GM12878 (cell line): ENCODE data around the gene NAGK. TPM values are rescaled to one million over a fixed set of nuclear protein-coding genes. Genes with fewer than 3 reads are reported as not detected.

ENCODE experiments used
- CBFB ChIP-seq: IDR thresholded peaks from 2 replicates; pipeline ENCODE4 v1.6.1; 2016; ENCODE audit warnings: antibody characterized with exemption, low read depth
- CEBPB ChIP-seq, 2 experiments: fragments of 150-350 bp in 1 of 2; IDR thresholded peaks; 2 replicates each; pipeline ENCODE4 v1.6.1; 2012 to 2014; ENCODE audit warnings: low read depth in 2 of 2, low read length in 2 of 2, borderline replicate concordance in 1 of 2, inconsistent platforms in 1 of 2
- HCFC1 ChIP-seq: fragments of 150-350 bp; IDR thresholded peaks from 2 replicates; pipeline ENCODE4 v1.6.1; 2014; ENCODE audit warnings: low read length
- NFIC ChIP-seq: IDR thresholded peaks from 2 replicates; pipeline ENCODE4 v1.6.1; 2012; ENCODE audit warnings: low read depth, mild to moderate bottlenecking, inconsistent platforms, low read length, moderate library complexity
- NFXL1 ChIP-seq: fragments of 450-650 bp; IDR thresholded peaks from 2 replicates; pipeline ENCODE4 v1.6.1; 2017; ENCODE audit warnings: antibody characterized with exemption, mild to moderate bottlenecking, borderline replicate concordance
- NR2C1 ChIP-seq: fragments of 450-650 bp; IDR thresholded peaks from 2 replicates; pipeline ENCODE4 v1.6.1; 2017; ENCODE audit warnings: antibody characterized with exemption, mild to moderate bottlenecking, moderate library complexity
- POLR2AphosphoS2 ChIP-seq: IDR thresholded peaks from 2 replicates; pipeline ENCODE4 v1.6.1; 2011; ENCODE audit warnings: low read depth, mild to moderate bottlenecking, low read length, improper control_type of control experiment, moderate library complexity
- RCOR1 ChIP-seq: conservative IDR thresholded peaks from 2 replicates; pipeline ENCODE4 v1.6.1; 2012; ENCODE audit warnings: low read depth, low read length, improper control_type of control experiment
- SMAD1 ChIP-seq: fragments of 450-650 bp; IDR thresholded peaks from 2 replicates; pipeline ENCODE4 v1.6.1; 2018; ENCODE audit warnings: mild to moderate bottlenecking, low read depth; ENCODE audit not compliant: partially characterized antibody
- SMAD5 ChIP-seq: IDR thresholded peaks from 2 replicates; pipeline ENCODE4 v1.6.1; 2016; ENCODE audit warnings: antibody characterized with exemption, low read depth
- SMARCA5 ChIP-seq: fragments of 450-650 bp; IDR thresholded peaks from 2 replicates; pipeline ENCODE4 v1.6.1; 2017; ENCODE audit warnings: mild to moderate bottlenecking
- SREBF1 ChIP-seq: IDR thresholded peaks from 2 replicates; pipeline ENCODE4 v1.6.1; 2012; ENCODE audit warnings: mild to moderate bottlenecking, low read length
- STAT3 ChIP-seq: IDR thresholded peaks from 2 replicates; pipeline ENCODE4 v1.6.1; 2011; ENCODE audit warnings: low read depth, low read length, improper control_type of control experiment
- TAF1 ChIP-seq: IDR thresholded peaks from 2 replicates; pipeline ENCODE4 v1.6.1; 2011; ENCODE audit warnings: mild to moderate bottlenecking, low read depth, low read length, borderline replicate concordance
- WRNIP1 ChIP-seq: IDR thresholded peaks from 2 replicates; pipeline ENCODE4 v1.6.1; 2011; ENCODE audit warnings: low read depth, low read length, improper control_type of control experiment, borderline replicate concordance
- YBX1 ChIP-seq: fragments of 450-650 bp; IDR thresholded peaks from 2 replicates; pipeline ENCODE4 v1.6.1; 2016; ENCODE audit warnings: antibody characterized with exemption
- ZBED1 ChIP-seq: IDR thresholded peaks from 2 replicates; pipeline ENCODE4 v1.6.1; 2016; ENCODE audit warnings: borderline replicate concordance
- ZSCAN29 ChIP-seq: fragments of 450-650 bp; IDR thresholded peaks from 2 replicates; pipeline ENCODE4 v1.6.1; 2017; ENCODE audit warnings: mild to moderate bottlenecking, moderate library complexity
- polyA plus RNA-seq, 11 experiments: library from polyadenylated mRNA; depleted of rRNA in 4 of 11; unstranded in 6 of 11; stranded (reverse) in 5 of 11; fragments of >200 nt; fragmentation: Nextera tagmentation in 4 of 11; fragmentation: Illumina TruSeq in 1 of 11; extraction: Ambion mirVana in 4 of 11; extraction: Trizol in 1 of 11; gene quantifications; 1 replicate in 1 of 11; 2 replicates in 10 of 11; pipeline versions ENCODE4 v1.2.1 to v1.2.3, GENCODE V29; 2011 to 2016; ENCODE audit warnings: inconsistent platforms in 2 of 11, missing spikeins in 2 of 11, low read depth in 1 of 11
- total RNA-seq, 4 experiments: library from RNA; depleted of rRNA in 3 of 4; stranded (reverse); fragments of >200 nt in 3 of 4; fragmentation: Illumina TruSeq in 1 of 4; extraction: Trizol in 1 of 4; gene quantifications; 2 replicates each; pipeline versions ENCODE4 v1.2.1 to v1.2.3, GENCODE V29; 2013 to 2021
- TF ChIP-seq, protein P1 (sequence below): IDR thresholded peaks from 2 replicates; pipeline ENCODE4 v1.6.1; 2012; ENCODE audit warnings: low read length, inconsistent platforms
- TF ChIP-seq, protein P2 (sequence below): fragments of 450-650 bp; IDR thresholded peaks from 2 replicates; pipeline ENCODE4 v1.6.1; 2016; ENCODE audit warnings: mild to moderate bottlenecking
- TF ChIP-seq, protein P3 (sequence below): fragments of 450-650 bp; IDR thresholded peaks from 2 replicates; pipeline ENCODE4 v1.6.1; 2017; ENCODE audit warnings: mild to moderate bottlenecking
- TF ChIP-seq, protein P4 (sequence below): fragments of 450-650 bp; IDR thresholded peaks from 2 replicates; pipeline ENCODE4 v1.6.1; 2017; ENCODE audit warnings: antibody characterized with exemption, mild to moderate bottlenecking, moderate library complexity
- TF ChIP-seq, protein P5 (sequence below): fragments of 450-650 bp; IDR thresholded peaks from 2 replicates; pipeline ENCODE4 v1.6.1; 2017; ENCODE audit warnings: mild to moderate bottlenecking, low read depth, inconsistent platforms; ENCODE audit not compliant: poor library complexity, severe bottlenecking

NAGK gene
- total and polyA plus RNA-seq, 10 of the 15 experiments (the other 5 are each of a cell fraction or from before 2014, with no cell fraction given): 67.7 to 137 (median 115) TPM

DNA sequence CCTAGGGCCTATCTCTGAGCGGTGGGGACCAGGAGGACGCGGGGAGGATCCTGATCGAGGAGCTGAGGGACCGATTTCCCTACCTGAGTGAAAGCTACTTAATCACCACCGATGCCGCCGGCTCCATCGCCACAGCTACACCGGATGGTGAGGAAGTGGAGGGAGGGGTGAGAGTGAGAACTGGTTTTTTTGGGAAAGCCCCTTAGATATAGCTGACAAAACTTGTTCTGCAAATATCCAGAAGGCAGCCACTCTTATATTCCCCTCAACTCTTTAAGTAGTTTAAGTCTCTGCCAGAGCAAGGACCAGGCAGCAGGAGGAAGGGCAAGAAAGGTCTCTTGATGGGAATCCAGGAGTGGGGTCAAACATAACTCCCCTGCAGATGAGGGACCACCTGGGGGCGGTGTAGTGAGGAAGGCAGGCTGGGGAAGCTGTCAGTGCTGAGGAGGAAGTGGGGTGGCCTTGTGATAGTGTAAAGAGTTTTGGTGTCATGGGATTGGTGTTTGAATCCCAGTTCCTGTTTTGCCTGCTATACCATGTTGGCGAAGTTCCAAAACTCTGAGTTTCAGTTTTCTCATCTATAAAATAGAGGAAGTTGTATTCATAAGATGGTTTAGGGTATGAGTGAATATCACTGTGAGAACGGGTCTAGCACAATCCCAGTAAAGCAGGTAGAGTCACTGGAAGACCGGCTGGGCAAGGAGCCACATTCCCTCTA is 3.4 kb downstream of the NAGK start (continued):
- TF ChIP-seq, protein P1, sequence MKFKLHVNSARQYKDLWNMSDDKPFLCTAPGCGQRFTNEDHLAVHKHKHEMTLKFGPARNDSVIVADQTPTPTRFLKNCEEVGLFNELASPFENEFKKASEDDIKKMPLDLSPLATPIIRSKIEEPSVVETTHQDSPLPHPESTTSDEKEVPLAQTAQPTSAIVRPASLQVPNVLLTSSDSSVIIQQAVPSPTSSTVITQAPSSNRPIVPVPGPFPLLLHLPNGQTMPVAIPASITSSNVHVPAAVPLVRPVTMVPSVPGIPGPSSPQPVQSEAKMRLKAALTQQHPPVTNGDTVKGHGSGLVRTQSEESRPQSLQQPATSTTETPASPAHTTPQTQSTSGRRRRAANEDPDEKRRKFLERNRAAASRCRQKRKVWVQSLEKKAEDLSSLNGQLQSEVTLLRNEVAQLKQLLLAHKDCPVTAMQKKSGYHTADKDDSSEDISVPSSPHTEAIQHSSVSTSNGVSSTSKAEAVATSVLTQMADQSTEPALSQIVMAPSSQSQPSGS: no peak
- TF ChIP-seq NR2C1 (no peak), RCOR1 (no peak), NFXL1 (no peak), YBX1 (no peak), SMAD5 (no peak), HCFC1 (no peak), TAF1 (no peak), STAT3 (no peak), ZSCAN29 (no peak), WRNIP1 (no peak), POLR2AphosphoS2 (no peak), SMAD1 (peak; percentile 97), CBFB (no peak), NFIC (no peak), SREBF1 (no peak), SMARCA5 (peak; percentile 61; the same call in 1 of the 2 replicates), CEBPB (IDR thresholded peaks at IDR 0.05; ENCODE audit: borderline replicate concordance in 1 of 2, low read depth in 2 of 2, low read length in 2 of 2) (no peak), ZBED1 (0 out of 2 replicates have a peak, but pooled peaks have one; percentile 49)
- TF ChIP-seq, protein P2, sequence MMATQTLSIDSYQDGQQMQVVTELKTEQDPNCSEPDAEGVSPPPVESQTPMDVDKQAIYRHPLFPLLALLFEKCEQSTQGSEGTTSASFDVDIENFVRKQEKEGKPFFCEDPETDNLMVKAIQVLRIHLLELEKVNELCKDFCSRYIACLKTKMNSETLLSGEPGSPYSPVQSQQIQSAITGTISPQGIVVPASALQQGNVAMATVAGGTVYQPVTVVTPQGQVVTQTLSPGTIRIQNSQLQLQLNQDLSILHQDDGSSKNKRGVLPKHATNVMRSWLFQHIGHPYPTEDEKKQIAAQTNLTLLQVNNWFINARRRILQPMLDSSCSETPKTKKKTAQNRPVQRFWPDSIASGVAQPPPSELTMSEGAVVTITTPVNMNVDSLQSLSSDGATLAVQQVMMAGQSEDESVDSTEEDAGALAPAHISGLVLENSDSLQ: peak; percentile 78
- TF ChIP-seq, protein P3, sequence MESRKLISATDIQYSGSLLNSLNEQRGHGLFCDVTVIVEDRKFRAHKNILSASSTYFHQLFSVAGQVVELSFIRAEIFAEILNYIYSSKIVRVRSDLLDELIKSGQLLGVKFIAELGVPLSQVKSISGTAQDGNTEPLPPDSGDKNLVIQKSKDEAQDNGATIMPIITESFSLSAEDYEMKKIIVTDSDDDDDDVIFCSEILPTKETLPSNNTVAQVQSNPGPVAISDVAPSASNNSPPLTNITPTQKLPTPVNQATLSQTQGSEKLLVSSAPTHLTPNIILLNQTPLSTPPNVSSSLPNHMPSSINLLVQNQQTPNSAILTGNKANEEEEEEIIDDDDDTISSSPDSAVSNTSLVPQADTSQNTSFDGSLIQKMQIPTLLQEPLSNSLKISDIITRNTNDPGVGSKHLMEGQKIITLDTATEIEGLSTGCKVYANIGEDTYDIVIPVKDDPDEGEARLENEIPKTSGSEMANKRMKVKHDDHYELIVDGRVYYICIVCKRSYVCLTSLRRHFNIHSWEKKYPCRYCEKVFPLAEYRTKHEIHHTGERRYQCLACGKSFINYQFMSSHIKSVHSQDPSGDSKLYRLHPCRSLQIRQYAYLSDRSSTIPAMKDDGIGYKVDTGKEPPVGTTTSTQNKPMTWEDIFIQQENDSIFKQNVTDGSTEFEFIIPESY: no peak
- TF ChIP-seq, protein P4, sequence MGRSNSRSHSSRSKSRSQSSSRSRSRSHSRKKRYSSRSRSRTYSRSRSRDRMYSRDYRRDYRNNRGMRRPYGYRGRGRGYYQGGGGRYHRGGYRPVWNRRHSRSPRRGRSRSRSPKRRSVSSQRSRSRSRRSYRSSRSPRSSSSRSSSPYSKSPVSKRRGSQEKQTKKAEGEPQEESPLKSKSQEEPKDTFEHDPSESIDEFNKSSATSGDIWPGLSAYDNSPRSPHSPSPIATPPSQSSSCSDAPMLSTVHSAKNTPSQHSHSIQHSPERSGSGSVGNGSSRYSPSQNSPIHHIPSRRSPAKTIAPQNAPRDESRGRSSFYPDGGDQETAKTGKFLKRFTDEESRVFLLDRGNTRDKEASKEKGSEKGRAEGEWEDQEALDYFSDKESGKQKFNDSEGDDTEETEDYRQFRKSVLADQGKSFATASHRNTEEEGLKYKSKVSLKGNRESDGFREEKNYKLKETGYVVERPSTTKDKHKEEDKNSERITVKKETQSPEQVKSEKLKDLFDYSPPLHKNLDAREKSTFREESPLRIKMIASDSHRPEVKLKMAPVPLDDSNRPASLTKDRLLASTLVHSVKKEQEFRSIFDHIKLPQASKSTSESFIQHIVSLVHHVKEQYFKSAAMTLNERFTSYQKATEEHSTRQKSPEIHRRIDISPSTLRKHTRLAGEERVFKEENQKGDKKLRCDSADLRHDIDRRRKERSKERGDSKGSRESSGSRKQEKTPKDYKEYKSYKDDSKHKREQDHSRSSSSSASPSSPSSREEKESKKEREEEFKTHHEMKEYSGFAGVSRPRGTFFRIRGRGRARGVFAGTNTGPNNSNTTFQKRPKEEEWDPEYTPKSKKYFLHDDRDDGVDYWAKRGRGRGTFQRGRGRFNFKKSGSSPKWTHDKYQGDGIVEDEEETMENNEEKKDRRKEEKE: no peak
- TF ChIP-seq, protein P5, sequence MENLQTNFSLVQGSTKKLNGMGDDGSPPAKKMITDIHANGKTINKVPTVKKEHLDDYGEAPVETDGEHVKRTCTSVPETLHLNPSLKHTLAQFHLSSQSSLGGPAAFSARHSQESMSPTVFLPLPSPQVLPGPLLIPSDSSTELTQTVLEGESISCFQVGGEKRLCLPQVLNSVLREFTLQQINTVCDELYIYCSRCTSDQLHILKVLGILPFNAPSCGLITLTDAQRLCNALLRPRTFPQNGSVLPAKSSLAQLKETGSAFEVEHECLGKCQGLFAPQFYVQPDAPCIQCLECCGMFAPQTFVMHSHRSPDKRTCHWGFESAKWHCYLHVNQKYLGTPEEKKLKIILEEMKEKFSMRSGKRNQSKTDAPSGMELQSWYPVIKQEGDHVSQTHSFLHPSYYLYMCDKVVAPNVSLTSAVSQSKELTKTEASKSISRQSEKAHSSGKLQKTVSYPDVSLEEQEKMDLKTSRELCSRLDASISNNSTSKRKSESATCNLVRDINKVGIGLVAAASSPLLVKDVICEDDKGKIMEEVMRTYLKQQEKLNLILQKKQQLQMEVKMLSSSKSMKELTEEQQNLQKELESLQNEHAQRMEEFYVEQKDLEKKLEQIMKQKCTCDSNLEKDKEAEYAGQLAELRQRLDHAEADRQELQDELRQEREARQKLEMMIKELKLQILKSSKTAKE: peak; percentile 76
